MCF 10A (cell line): Measurements from ENCODE around the gene KIF12. TPM values are rescaled to one million over a fixed set of nuclear protein-coding genes. Genes with fewer than 3 reads are reported as not detected.

Source experiments
- BruUV-seq: library from RNA; stranded (reverse); fragments of 400-500 nt; replicated peaks from 2 replicates; lab custom pipeline; 2021; lab: Mats Ljungman, UMichigan
- CTCF ChIA-PET: fragments of 300-600 bp; sonication (Branson Sonifier 250); formaldehyde crosslinking; extraction: SDS; loops from one replicate; lab custom pipeline; 2021; ENCODE audit warnings: antibody characterized with exemption, inconsistent platforms; lab: Yijun Ruan, JAX
- POLR2A ChIA-PET: fragments of 300-600, 350-650 bp; sonication (Branson Sonifier 250); formaldehyde crosslinking; extraction: SDS; loops from one replicate; lab custom pipeline; 2020; ENCODE audit warnings: antibody characterized with exemption, inconsistent platforms; lab: Yijun Ruan, JAX
- DNase-seq: peaks from one replicate; pipeline ENCODE4 v3.0.0-alpha.2; 2018; ENCODE audit not compliant: unreplicated experiment
- H3K27ac Mint-ChIP-seq: one replicate; pipeline ENCODE4 v1.8.0; 2022; ENCODE audit warnings: mild to moderate bottlenecking, low read depth, mixed read lengths; ENCODE audit not compliant: unreplicated experiment
- H3K27me3 Mint-ChIP-seq: one replicate; pipeline ENCODE4 v1.8.0; 2022; ENCODE audit warnings: mixed read lengths; ENCODE audit not compliant: insufficient read depth, unreplicated experiment
- H3K36me3 Mint-ChIP-seq: one replicate; pipeline ENCODE4 v1.8.0; 2022; ENCODE audit warnings: mild to moderate bottlenecking, moderate library complexity, mixed read lengths; ENCODE audit not compliant: insufficient read depth, unreplicated experiment
- H3K4me1 Mint-ChIP-seq: one replicate; pipeline ENCODE4 v1.8.0; 2022; ENCODE audit warnings: mixed read lengths; ENCODE audit not compliant: insufficient read depth, unreplicated experiment
- H3K4me3 Mint-ChIP-seq: one replicate; pipeline ENCODE4 v1.8.0; 2022; ENCODE audit warnings: mild to moderate bottlenecking, moderate library complexity, mixed read lengths; ENCODE audit not compliant: unreplicated experiment
- H3K9me3 Mint-ChIP-seq: one replicate; pipeline ENCODE4 v1.8.0; 2022; ENCODE audit warnings: mixed read lengths; ENCODE audit not compliant: unreplicated experiment
- CTCF ChIP-seq: fragments of 200-600 bp; IDR thresholded peaks from one replicate; pipeline ENCODE4 v1.8.0; 2022; ENCODE audit warnings: antibody characterized with exemption, mild to moderate bottlenecking; ENCODE audit not compliant: unreplicated experiment
- intact Hi-C: fragments of 100-400 bp; cut with micrococcal nuclease; formaldehyde crosslinking; loops from 2 replicates; pipeline ENCODE4 v1.14.1; 2022
- total RNA-seq: library from RNA; stranded (reverse); gene quantifications from 2 replicates; pipeline ENCODE4 v1.2.3, GENCODE V29; 2022

Gene KIF12
- total RNA-seq, 1 experiment from 2014 or later, result not detected

GRCh38 chr9:114061830-114062474 is 37.1 kb downstream of the KIF12 start:
- TF ChIP-seq CTCF, result no peak
- Mint-ChIP-seq H3K9me3 (no peaks in the 10 kb centered on the region), H3K27ac (no peak overlapping the region), H3K36me3 (peaks cover 6% of the 10 kb centered on the region), H3K4me3 (no peak overlapping the region), H3K4me1 (no peaks in the 10 kb centered on the region), H3K27me3 (peaks cover 55% of the 10 kb centered on the region)
- DNase-seq, result no peak
- no TSS peak for BruUV-seq
- ChIA-PET CTCF (interaction anchor here (0.6 to 1.5 kb wide), 2 partner anchors 21 to 712 kb away, joined by 3 to 7 read pairs; no protein-coding TSS in a partner anchor), POLR2A (no interaction called here)
- intact Hi-C loops, result no loop called here

GRCh38 chr9:114061292-114061691 is 37.8 kb downstream of the KIF12 start:
- no peak for DNase-seq
- Mint-ChIP-seq H3K27ac (no peak overlapping the region), H3K4me3 (no peak overlapping the region), H3K36me3 (peaks cover 6% of the 10 kb centered on the region), H3K9me3 (no peaks in the 10 kb centered on the region), H3K27me3 (peaks cover 49% of the 10 kb centered on the region), H3K4me1 (no peaks in the 10 kb centered on the region)
- intact Hi-C loops, result no loop called here
- ChIA-PET CTCF (interaction anchor here (0.6 to 1.5 kb wide), 3 partner anchors 21 to 711 kb away, joined by 3 to 7 read pairs (median 3); no protein-coding TSS in a partner anchor), POLR2A (no interaction called here)
- BruUV-seq, result no TSS peak
- no peak for TF ChIP-seq CTCF

GRCh38 chr9:114060711-114061110 is 38.4 kb downstream of the KIF12 start:
- Mint-ChIP-seq H3K27me3 (peaks cover 43% of the 10 kb centered on the region), H3K27ac (no peak overlapping the region), H3K36me3 (peaks cover 6% of the 10 kb centered on the region), H3K4me3 (no peak overlapping the region), H3K9me3 (no peaks in the 10 kb centered on the region), H3K4me1 (no peaks in the 10 kb centered on the region)
- CTCF ChIA-PET, result interaction anchor here (0.7 kb wide), 1 partner anchor 34 kb away, joined by 3 read pairs; no protein-coding TSS in a partner anchor
- no peak for DNase-seq
- POLR2A ChIA-PET, result no interaction called here
- intact Hi-C loops, result no loop called here
- no peak for TF ChIP-seq CTCF
- BruUV-seq, result no TSS peak

GRCh38 chr9:114060070-114060469 is 39.0 kb downstream of the KIF12 start:
- intact Hi-C loops, result no loop called here
- Mint-ChIP-seq H3K4me1 (no peaks in the 10 kb centered on the region), H3K9me3 (no peaks in the 10 kb centered on the region), H3K36me3 (peaks cover 2% of the 10 kb centered on the region), H3K27ac (no peak overlapping the region), H3K27me3 (peaks cover 36% of the 10 kb centered on the region), H3K4me3 (no peak overlapping the region)
- TF ChIP-seq CTCF, result no peak
- DNase-seq, result no peak
- no TSS peak for BruUV-seq
- CTCF ChIA-PET, result interaction anchor here (0.9 kb wide), 1 partner anchor 23 kb away, joined by 3 read pairs; no protein-coding TSS in a partner anchor
- POLR2A ChIA-PET, result interaction anchor here (0.7 kb wide), 1 partner anchor 354 kb away, joined by 3 read pairs; no protein-coding TSS in a partner anchor
